NCI-H345 (cell line): ENCODE data around the gene HEATR9.

Experiments used
- DNase-seq: peaks from one replicate; lab custom pipeline; 2025; lab: John Stamatoyannopoulos, UW

Gene HEATR9

GRCh38 chr17:35864853-35865252 lies 3.8 kb downstream of the HEATR9 start:
- no peak for DNase-seq

- DNase-seq, result no peak
Observed at GRCh38 chr17:35856603-35857002, 12.1 kb downstream of the HEATR9 start.

GRCh38 chr17:35855965-35856364 lies 12.7 kb downstream of the HEATR9 start:
- DNase-seq, result no peak

GRCh38 chr17:35849469-35850348 lies 19.0 kb downstream of the HEATR9 start:
- DNase-seq, result peak; percentile 70

GRCh38 chr17:35847633-35848373 lies 20.9 kb downstream of the HEATR9 start:
- no peak for DNase-seq

GRCh38 chr17:35847006-35847405 lies 21.7 kb downstream of the HEATR9 start:
- no peak for DNase-seq

- no peak for DNase-seq
Observed at GRCh38 chr17:35846055-35846809, 22.5 kb downstream of the HEATR9 start.

- no peak for DNase-seq
Observed at GRCh38 chr17:35844547-35844946, 24.1 kb downstream of the HEATR9 start.

- DNase-seq, result no peak
Observed at GRCh38 chr17:35843698-35844097, 25.0 kb downstream of the HEATR9 start.

GRCh38 chr17:35842239-35842638 lies 26.5 kb downstream of the HEATR9 start:
- no peak for DNase-seq

GRCh38 chr17:35841505-35841904 lies 27.2 kb downstream of the HEATR9 start:
- no peak for DNase-seq

- no peak for DNase-seq
Observed at GRCh38 chr17:35841101-35841500, 27.6 kb downstream of the HEATR9 start.

- no peak for DNase-seq
Observed at GRCh38 chr17:35825206-35825605, 43.5 kb downstream of the HEATR9 start.

GRCh38 chr17:35821308-35821707 lies 47.4 kb downstream of the HEATR9 start:
- DNase-seq, result no peak

GRCh38 chr17:35819455-35819854 lies 49.2 kb downstream of the HEATR9 start:
- no peak for DNase-seq

- DNase-seq, result no peak
Observed at GRCh38 chr17:35817196-35817595, 51.5 kb downstream of the HEATR9 start.

- no peak for DNase-seq
Observed at GRCh38 chr17:35816723-35817122, 52.0 kb downstream of the HEATR9 start.

- DNase-seq, result no peak
Observed at GRCh38 chr17:35812456-35812855, 56.2 kb downstream of the HEATR9 start.

- no peak for DNase-seq
Observed at GRCh38 chr17:35811759-35812158, 56.9 kb downstream of the HEATR9 start.

- DNase-seq, result no peak
Observed at GRCh38 chr17:35809855-35810461, 58.7 kb downstream of the HEATR9 start.

GRCh38 chr17:35808962-35809854 lies 59.5 kb downstream of the HEATR9 start, which contains the start of gene TAF15:
Gene TAF15, plus strand, starts transcription at chr17:35809484. Its CDS starts 86 bp downstream, at chr17:35809570.
- peak; percentile 98 for DNase-seq
